Tibial nerve (tissue), 3 donors: ENCODE data around the gene VAMP3.

Experiments
- POLR2A ChIP-seq, 2 donors: fragments of 450-650 bp; IDR thresholded peaks; one replicate each; pipeline ENCODE4 v1.6.1; 2017; ENCODE audit warnings: antibody characterized with exemption in 2 of 2, mild to moderate bottlenecking in 2 of 2, moderate library complexity in 2 of 2
- TF ChIP-seq, protein P1 (sequence below), 5 experiments: fragments of 200-600 bp in 3 of 5; fragments of 450-650 bp in 2 of 5; sonication (generic) in 3 of 5; IDR thresholded peaks; one replicate each; pipeline ENCODE4 v1.5.1; 2016 to 2019; ENCODE audit warnings: antibody characterized with exemption in 5 of 5, mild to moderate bottlenecking in 3 of 5, moderate library complexity in 2 of 5

DNA sequence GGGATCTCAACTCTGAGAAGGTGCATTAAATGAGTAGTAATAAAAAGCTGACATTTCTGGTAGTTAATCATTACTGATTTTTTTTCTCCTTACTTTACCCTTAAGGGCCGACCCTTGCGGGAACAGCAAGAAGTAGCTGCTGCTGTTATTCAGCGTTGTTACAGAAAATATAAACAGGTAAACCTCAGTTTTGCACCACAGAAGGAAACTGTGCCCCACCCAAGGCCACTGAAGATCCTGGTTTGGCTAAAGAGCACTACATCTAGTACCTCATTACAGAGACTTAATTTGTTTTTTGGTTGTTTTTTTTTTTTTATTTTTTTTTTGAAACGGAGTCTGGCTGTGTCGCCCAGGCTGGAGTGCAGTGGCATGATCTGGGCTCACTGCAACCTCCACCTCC is 23.5 kb upstream of the VAMP3 start:
- TF ChIP-seq, protein P1, sequence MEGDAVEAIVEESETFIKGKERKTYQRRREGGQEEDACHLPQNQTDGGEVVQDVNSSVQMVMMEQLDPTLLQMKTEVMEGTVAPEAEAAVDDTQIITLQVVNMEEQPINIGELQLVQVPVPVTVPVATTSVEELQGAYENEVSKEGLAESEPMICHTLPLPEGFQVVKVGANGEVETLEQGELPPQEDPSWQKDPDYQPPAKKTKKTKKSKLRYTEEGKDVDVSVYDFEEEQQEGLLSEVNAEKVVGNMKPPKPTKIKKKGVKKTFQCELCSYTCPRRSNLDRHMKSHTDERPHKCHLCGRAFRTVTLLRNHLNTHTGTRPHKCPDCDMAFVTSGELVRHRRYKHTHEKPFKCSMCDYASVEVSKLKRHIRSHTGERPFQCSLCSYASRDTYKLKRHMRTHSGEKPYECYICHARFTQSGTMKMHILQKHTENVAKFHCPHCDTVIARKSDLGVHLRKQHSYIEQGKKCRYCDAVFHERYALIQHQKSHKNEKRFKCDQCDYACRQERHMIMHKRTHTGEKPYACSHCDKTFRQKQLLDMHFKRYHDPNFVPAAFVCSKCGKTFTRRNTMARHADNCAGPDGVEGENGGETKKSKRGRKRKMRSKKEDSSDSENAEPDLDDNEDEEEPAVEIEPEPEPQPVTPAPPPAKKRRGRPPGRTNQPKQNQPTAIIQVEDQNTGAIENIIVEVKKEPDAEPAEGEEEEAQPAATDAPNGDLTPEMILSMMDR (IDR thresholded peaks at IDR 0.05) = no peak
- no peak for TF ChIP-seq POLR2A (IDR thresholded peaks at IDR 0.05)
